ENCODE results near the gene SP4.

DNA sequence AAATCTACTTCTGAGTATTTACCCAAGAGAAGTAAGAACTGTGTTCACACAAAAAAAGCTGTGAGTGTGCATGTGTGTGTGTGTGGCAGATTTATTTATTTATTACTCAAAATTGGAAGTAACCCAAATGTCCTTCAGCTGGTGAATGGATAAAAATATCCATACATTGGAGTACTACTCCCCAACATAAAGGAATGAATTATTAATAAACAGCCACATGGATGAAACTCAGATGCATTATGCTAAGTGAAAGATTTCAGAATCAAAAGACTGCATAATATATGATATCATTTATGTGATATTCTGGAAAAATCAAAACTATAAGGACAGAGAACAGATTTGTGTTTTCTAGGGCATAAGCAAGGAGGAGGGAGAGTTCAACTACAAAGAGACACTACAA, 67.8 kb downstream of the SP4 start:
- TF ChIP-seq, protein P1, sequence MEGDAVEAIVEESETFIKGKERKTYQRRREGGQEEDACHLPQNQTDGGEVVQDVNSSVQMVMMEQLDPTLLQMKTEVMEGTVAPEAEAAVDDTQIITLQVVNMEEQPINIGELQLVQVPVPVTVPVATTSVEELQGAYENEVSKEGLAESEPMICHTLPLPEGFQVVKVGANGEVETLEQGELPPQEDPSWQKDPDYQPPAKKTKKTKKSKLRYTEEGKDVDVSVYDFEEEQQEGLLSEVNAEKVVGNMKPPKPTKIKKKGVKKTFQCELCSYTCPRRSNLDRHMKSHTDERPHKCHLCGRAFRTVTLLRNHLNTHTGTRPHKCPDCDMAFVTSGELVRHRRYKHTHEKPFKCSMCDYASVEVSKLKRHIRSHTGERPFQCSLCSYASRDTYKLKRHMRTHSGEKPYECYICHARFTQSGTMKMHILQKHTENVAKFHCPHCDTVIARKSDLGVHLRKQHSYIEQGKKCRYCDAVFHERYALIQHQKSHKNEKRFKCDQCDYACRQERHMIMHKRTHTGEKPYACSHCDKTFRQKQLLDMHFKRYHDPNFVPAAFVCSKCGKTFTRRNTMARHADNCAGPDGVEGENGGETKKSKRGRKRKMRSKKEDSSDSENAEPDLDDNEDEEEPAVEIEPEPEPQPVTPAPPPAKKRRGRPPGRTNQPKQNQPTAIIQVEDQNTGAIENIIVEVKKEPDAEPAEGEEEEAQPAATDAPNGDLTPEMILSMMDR (conservative IDR thresholded peaks at IDR 0.05; ENCODE audit: low read depth, low read length): no peak
- TF ChIP-seq POLR2A (IDR thresholded peaks at IDR 0.05; ENCODE audit: low read depth, low read length) (no peak), RFX5 (IDR thresholded peaks at IDR 0.05; ENCODE audit: low read depth, low read length) (no peak), CEBPB (IDR thresholded peaks at IDR 0.05; ENCODE audit: low read depth, low read length) (no peak), SMC3 (IDR thresholded peaks at IDR 0.05; ENCODE audit: low read depth, low read length) (no peak), FOS (IDR thresholded peaks at IDR 0.05; ENCODE audit: low read depth, low read length) (no peak), MXI1 (IDR thresholded peaks at IDR 0.05; ENCODE audit: borderline replicate concordance, low read depth, low read length) (no peak)
